C4-2B (cell line): ENCODE measurements around the gene CCL3.
"Not testable (repeated sequence)": the region's sequence is repeated elsewhere in the genome, so short reads cannot be mapped to it uniquely, and the experiment has no call there.

Experiments used
- CTCF ChIP-seq: fragments of 450-650 bp; conservative IDR thresholded peaks from 2 replicates; pipeline ENCODE4 v1.5.1; 2017; ENCODE audit warnings: mild to moderate bottlenecking
- ZFX ChIP-seq: fragments of 450-650 bp; IDR thresholded peaks from 2 replicates; pipeline ENCODE4 v1.6.1; 2017

GRCh38 chr17:36104246-36104645 is 14.3 kb upstream of the CCL3 start:
- not testable (repeated sequence) for TF ChIP-seq CTCF, ZFX
